Purkinje cell (primary cell): ENCODE data around the gene WDR48. TPM values are rescaled to one million over a fixed set of nuclear protein-coding genes. Genes with fewer than 3 reads are reported as not detected.

Source experiments
- polyA plus RNA-seq: library from polyadenylated mRNA; unstranded; fragments of >200 nt; fragmentation: Nextera tagmentation; gene quantifications from 2 replicates; pipeline ENCODE4 v1.2.1, GENCODE V29; 2014

WDR48 gene
- 26.3 and 96.4 TPM in 2 replicates for polyA plus RNA-seq

DNA sequence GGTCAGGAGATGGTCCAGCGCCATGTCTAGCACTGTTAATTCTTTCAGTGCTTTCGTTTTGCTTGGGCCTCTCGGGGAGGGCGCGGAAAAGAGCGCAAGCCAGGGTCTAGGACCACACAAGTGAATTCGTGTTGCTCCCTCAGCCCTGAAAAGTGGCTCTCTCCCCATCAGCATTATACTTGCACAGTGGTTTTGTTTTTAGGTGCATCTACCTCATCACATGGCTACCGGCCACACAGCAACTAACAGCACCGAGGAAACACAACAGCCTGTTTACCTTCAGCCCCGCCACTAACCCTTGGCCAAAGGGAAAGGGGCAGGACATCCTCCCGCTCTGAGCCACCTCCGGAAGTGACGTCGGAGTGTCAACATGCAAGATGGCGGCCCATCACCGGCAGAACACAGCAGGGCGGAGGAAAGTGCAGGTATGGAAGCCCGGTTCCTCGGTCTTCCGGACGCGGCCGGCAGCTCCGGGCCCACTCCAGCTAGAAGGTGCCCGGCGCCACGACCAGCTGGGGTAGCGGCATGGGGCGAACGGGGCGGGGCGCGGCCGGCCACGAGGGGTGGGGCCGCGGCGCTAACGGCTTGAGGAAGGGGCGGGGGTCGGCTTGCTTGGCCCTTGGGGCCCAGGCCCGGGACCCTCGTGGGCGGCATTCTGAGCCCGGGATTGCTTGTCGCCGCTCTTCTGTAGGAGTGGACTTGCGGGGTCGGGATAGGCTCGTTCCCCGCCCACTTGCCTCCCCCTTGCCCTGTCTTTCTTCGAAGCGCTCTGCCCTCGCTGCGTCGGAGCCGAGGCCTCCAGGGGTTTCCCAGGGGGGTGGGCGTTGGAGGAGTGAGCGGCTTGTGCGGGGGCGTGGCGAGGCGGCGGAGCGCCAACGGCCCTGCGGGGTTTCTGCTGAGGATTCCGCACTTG is at the start of gene WDR48, which contains the start of gene SCN11A:
Gene WDR48 (plus strand): TSS at position 368 of the 913 bp plus-strand sequence. CDS start 10 bp downstream, at position 378.
Gene SCN11A (minus strand): TSS at position 296 of the 913 bp plus-strand sequence. CDS start 101,582 bp downstream, outside the sequence.

GRCh38 chr3:39107388-39108199 is 55.8 kb downstream of the WDR48 start, which contains the start of the genes GORASP1 and TTC21A:
TSS of gene GORASP1 (minus strand) at chr3:39107627. CDS start at chr3:39107541, 86 bp downstream.
TSS of gene TTC21A (plus strand) at chr3:39107680. CDS start at chr3:39107838, 158 bp downstream.

Other genes starting within 250 kb of the WDR48 start
- not detected in 2 replicates for gene SCN10A, start 235.8 kb upstream of the WDR48 start, polyA plus RNA-seq
- gene SCN11A, start 72 bp upstream of the WDR48 start, polyA plus RNA-seq = 0.66 and 0.69 TPM in 2 replicates
- 19.8 and 20.4 TPM in 2 replicates for gene GORASP1, start 55.6 kb downstream of the WDR48 start, polyA plus RNA-seq
- gene TTC21A, start 55.7 kb downstream of the WDR48 start, polyA plus RNA-seq = 0.31 and 3.2 TPM in 2 replicates
- 0.31 and 0.82 TPM in 2 replicates for gene CSRNP1, start 101.6 kb downstream of the WDR48 start, polyA plus RNA-seq
- gene XIRP1, start 140.6 kb downstream of the WDR48 start, polyA plus RNA-seq = not detected in 2 replicates
- 0.43 TPM in 1 of 2 replicates, not detected in the other for gene CX3CR1, start 228.0 kb downstream of the WDR48 start, polyA plus RNA-seq